GM12801 (cell line): ENCODE data around the gene TPD52L1.

Experiments
- TF ChIP-seq, protein P1 (sequence below): IDR thresholded peaks from one replicate; pipeline ENCODE4 v1.5.1; 2011; ENCODE audit warnings: control low read depth; ENCODE audit not compliant: insufficient read length; ENCODE audit errors: extremely low read depth

Gene TPD52L1

DNA sequence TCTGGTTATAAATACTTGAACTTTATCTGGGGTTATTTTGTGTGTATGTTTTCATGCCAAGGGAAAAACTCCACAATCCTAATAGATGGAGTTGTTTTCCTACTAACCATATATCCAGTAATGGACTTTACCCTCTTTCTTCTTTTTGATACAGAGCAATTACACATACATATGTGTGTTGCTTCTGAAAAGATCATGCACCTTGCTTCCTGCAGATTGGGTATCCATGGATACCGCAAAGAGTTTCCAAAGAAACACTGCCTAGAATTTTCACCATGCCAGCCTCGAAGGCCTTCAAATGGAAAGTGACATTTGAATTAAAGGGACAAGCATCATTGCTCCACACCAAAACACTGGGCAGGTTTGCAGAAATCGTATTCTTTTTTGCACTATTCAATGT lies 121.4 kb downstream of the TPD52L1 start:
- TF ChIP-seq, protein P1, sequence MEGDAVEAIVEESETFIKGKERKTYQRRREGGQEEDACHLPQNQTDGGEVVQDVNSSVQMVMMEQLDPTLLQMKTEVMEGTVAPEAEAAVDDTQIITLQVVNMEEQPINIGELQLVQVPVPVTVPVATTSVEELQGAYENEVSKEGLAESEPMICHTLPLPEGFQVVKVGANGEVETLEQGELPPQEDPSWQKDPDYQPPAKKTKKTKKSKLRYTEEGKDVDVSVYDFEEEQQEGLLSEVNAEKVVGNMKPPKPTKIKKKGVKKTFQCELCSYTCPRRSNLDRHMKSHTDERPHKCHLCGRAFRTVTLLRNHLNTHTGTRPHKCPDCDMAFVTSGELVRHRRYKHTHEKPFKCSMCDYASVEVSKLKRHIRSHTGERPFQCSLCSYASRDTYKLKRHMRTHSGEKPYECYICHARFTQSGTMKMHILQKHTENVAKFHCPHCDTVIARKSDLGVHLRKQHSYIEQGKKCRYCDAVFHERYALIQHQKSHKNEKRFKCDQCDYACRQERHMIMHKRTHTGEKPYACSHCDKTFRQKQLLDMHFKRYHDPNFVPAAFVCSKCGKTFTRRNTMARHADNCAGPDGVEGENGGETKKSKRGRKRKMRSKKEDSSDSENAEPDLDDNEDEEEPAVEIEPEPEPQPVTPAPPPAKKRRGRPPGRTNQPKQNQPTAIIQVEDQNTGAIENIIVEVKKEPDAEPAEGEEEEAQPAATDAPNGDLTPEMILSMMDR: no peak

DNA sequence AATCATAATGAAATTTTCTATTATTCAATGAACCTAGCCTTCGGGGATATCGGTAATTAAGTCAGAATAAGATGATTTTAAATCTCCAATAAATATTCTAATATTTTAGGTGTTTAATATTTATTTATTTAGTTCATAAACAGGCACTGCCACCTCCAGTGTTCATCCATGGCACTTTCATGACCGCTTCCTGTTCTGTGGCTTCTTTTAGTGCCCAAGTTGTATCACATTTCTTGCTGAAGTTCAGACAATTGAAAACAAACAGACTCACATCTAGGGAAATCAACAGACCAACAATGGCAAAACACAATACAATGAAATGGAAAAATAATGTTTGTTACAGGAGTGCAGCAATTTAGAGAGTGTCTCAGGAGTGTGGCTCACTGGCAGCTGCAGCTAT lies 122.2 kb downstream of the TPD52L1 start:
- TF ChIP-seq, protein P1: no peak

DNA sequence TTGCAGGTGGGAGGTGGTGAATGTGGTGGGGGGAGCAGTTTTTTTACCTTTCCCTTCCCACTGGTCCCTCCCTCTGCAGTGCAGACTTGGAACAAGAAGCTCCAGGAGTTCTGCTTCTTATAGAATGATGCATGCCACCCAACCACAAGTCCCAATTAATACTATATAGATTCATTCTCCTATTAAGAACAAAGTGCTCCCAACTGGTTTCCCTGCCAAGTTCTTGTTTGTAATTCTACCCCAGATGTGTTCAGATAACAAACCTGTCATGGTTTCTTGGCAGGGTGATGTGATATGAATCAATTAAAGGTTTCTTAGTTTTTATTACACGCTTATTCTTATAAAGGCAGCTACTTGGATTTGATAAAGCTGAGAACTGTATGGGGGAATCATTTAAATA lies 124.3 kb downstream of the TPD52L1 start:
- TF ChIP-seq, protein P1: no peak

DNA sequence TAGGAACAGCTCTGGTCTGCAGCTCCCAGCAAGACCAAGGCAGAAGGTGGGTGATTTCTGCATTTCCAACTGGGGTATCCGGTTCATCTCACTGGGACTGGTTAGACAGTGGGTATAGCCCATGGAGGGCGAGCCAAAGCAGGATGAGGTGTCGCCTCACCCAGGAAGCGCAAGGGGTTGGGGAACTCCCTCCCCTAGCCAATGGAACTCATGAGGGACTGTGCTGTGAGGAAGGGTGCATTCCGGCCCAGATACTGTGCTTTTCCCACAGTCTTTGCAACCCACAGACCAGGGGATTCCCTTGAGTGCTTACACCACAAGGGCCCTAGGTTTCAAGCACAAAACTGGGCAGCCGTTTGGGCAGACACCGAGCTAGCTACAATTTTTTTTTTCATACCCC lies 126.4 kb downstream of the TPD52L1 start:
- TF ChIP-seq, protein P1: no peak

DNA sequence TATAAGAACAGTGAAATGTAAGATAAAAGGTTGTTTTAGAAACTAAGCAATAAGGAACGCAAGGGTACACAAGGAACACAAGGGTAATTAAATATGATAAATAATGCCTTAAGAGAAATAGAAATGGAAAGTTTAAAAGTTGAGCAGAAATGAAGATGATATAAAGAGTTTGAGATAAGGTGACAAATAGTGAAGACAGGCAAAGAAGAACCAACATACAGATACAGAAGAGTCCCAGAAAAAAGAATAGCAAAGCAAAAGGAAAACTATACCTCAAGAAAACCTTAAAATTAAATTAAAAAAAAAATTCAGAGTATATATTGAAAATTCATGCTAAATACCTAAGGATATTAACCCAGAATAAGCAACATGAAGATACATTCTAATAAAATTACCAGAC lies 131.8 kb downstream of the TPD52L1 start:
- TF ChIP-seq, protein P1: no peak

DNA sequence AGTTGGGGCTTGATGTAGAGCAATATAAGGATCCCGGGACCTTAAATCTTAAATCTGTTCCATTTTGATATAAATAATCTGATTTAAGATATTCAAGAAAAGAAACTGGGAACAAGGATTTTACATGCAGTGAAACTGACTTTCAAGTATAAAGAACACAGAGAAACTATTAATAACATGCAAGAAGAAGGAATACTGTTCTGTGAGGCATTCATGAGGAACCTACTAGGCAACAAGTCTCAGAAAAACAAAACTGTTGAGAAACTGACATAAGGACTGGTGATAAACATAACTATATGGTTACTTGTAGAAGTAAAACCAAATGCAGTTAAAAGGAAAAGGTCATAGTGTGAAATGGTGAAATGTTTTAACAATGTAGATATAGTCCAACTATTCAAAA lies 132.4 kb downstream of the TPD52L1 start:
- TF ChIP-seq, protein P1: no peak

DNA sequence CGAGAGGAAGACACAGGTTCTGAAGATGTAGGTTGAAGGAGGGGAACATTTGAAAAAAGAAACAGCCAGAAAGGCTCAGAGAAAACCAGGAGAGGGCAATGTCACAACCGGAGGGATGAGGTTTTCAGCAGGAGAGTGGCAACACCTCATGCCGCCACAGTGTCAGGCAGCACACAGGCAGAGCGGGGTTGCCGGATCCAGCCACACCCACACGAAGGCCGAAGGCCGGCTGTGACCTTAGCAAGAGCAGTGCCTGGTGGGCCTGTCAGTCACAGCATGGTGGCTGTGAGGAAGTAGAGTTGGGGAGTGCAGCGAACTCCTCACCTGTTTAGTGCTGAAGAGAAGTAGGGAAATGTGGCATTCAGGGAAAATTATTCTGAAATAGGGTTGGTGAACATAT lies 134.1 kb downstream of the TPD52L1 start:
- TF ChIP-seq, protein P1: no peak

DNA sequence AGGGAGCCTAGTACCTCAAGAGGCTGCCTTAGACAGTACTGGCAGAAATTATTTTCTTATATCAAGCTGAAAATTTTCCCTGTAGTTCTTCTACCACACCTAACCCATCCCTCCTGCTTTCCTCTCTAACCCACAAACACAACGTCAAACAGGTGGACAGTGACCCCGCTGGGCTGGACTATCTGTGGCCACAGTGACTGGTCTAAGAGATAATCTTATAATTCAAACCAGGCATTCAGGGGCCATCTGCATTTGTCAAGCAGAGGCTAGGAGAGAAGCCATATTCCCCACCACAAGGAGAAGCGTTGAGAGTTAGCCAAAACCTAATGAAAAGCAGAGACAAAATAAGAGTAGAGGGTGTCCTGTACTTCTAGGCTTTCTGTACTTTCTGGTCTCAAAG lies 140.0 kb downstream of the TPD52L1 start:
- TF ChIP-seq, protein P1: no peak
